Sciatic nerve (tissue), 2 donors: ENCODE measurements around the gene SYT11. TPM values are rescaled to one million over a fixed set of nuclear protein-coding genes. Genes with fewer than 3 reads are reported as not detected.

ENCODE experiments used
- ATAC-seq: fragments of 200-7000 bp; cut with Tn5 transposase; one replicate; pipeline ENCODE4 v1.9.1; 2020; ENCODE audit warnings: mild to moderate bottlenecking, moderate library complexity
- DNase-seq: peaks from one replicate; pipeline ENCODE4 v3.0.0-alpha.2; 2020; ENCODE audit warnings: low spot score
- intact Hi-C: fragments of 100-400 bp; cut with DNase I; formaldehyde crosslinking; loops from one replicate; pipeline ENCODE4 v1.14.2; 2022
- total RNA-seq: library from RNA; stranded (reverse); fragmentation: NEBNext Ultra II Directional; extraction: Animal tissue kit (Norgen Biotek cat#: 25700); gene quantifications from one replicate; pipeline ENCODE4 v1.2.1, GENCODE V29; 2021
- donor health status: DM: no; HTN: no; CAD: no.
- donor health status: DM: no; HTN: no; CAD: no.

The SYT11 gene
- total RNA-seq, 1 donor from 2014 or later, result 45.0 TPM

- intact Hi-C loops, result no loop called here
- DNase-seq (peak; percentile 94), ATAC-seq (peak; percentile 71)
Observed at GRCh38 chr1:155859881-155860871, 809 bp downstream of the SYT11 start.

GRCh38 chr1:155860970-155861510 is 1.7 kb downstream of the SYT11 start:
- intact Hi-C loops, result no loop called here
- ATAC-seq (no peak), DNase-seq (no peak)

GRCh38 chr1:155861896-155862295 is 2.5 kb downstream of the SYT11 start:
- DNase-seq, result no peak
- ATAC-seq, result no peak
- intact Hi-C loops, result no loop called here

- ATAC-seq, result no peak
- intact Hi-C loops, result no loop called here
Observed at GRCh38 chr1:155864393-155864792, 5.0 kb downstream of the SYT11 start.

GRCh38 chr1:155867766-155868165 is 8.4 kb downstream of the SYT11 start:
- intact Hi-C loops, result no loop called here
- DNase-seq (no peak), ATAC-seq (no peak)

More at GRCh38 chr1:155864393-155864792, 5.0 kb downstream of the SYT11 start:
- DNase-seq, result no peak

GRCh38 chr1:155871390-155871789 is 12.0 kb downstream of the SYT11 start:
- DNase-seq, result peak; percentile 75
- peak; percentile 61 for ATAC-seq
- intact Hi-C loops, result no loop called here

GRCh38 chr1:155872527-155872926 is 13.2 kb downstream of the SYT11 start:
- DNase-seq (no peak), ATAC-seq (peak; percentile 60)
- intact Hi-C loops, result no loop called here

GRCh38 chr1:155873860-155874259 is 14.5 kb downstream of the SYT11 start:
- intact Hi-C loops, result no loop called here
- DNase-seq, result no peak
- ATAC-seq, result no peak

- intact Hi-C loops, result no loop called here
- ATAC-seq (no peak), DNase-seq (no peak)
Observed at GRCh38 chr1:155877945-155878344, 18.6 kb downstream of the SYT11 start.

- no peak for DNase-seq
- no peak for ATAC-seq
- intact Hi-C loops, result no loop called here
Observed at GRCh38 chr1:155880251-155880650, 20.9 kb downstream of the SYT11 start.

GRCh38 chr1:155880950-155881349 is 21.6 kb downstream of the SYT11 start:
- intact Hi-C loops, result no loop called here
- ATAC-seq (no peak), DNase-seq (no peak)

GRCh38 chr1:155882235-155882634 is 22.9 kb downstream of the SYT11 start:
- DNase-seq, result no peak
- ATAC-seq, result no peak
- intact Hi-C loops, result no loop called here

- no peak for DNase-seq
- ATAC-seq, result no peak
- intact Hi-C loops, result no loop called here
Observed at GRCh38 chr1:155882766-155883165, 23.4 kb downstream of the SYT11 start.

GRCh38 chr1:155884031-155884960 is 24.9 kb downstream of the SYT11 start:
- peak; percentile 78 for ATAC-seq
- intact Hi-C loops, result no loop called here
- no peak for DNase-seq

- ATAC-seq (no peak), DNase-seq (no peak)
- intact Hi-C loops, result no loop called here
Observed at GRCh38 chr1:155884982-155885381, 25.6 kb downstream of the SYT11 start.

GRCh38 chr1:155888481-155888880 is 29.1 kb downstream of the SYT11 start:
- ATAC-seq (no peak), DNase-seq (no peak)
- intact Hi-C loops, result no loop called here

- intact Hi-C loops, result no loop called here
- ATAC-seq (no peak), DNase-seq (no peak)
Observed at GRCh38 chr1:155889566-155889965, 30.2 kb downstream of the SYT11 start.

GRCh38 chr1:155890251-155890650 is 30.9 kb downstream of the SYT11 start:
- DNase-seq (no peak), ATAC-seq (no peak)
- intact Hi-C loops, result no loop called here

- intact Hi-C loops, result no loop called here
- ATAC-seq (no peak), DNase-seq (no peak)
Observed at GRCh38 chr1:155892796-155893195, 33.4 kb downstream of the SYT11 start.
